ENCODE results near the gene NUMA1. TPM values are rescaled to one million over a fixed set of nuclear protein-coding genes. Genes with fewer than 3 reads are reported as not detected.

The NUMA1 gene
- total RNA-seq, 2 experiments from 2014 or later = 217 to 227 TPM

GRCh38 chr11:72114570-72114969 is 34.2 kb upstream of the NUMA1 start:
- Mint-ChIP-seq H3K36me3 (ENCODE audit: low read depth) (peaks cover 10% of the 10 kb centered on the region), H3K9me3 (peaks cover 3% of the 10 kb centered on the region), H3K27me3 (no peaks in the 10 kb centered on the region), H3K4me3 (no peak overlapping the region), H3K27ac (no peak overlapping the region), H3K4me1 (peaks cover 31% of the 10 kb centered on the region)
- no peak for DNase-seq
- CTCF ChIA-PET = interaction anchor here (0.7 to 1.8 kb wide), 3 partner anchors 8 to 75 kb away, joined by 3 to 5 read pairs (median 3); partner anchors contain the start of gene TOMT
- POLR2A ChIA-PET = no interaction called here

DNA sequence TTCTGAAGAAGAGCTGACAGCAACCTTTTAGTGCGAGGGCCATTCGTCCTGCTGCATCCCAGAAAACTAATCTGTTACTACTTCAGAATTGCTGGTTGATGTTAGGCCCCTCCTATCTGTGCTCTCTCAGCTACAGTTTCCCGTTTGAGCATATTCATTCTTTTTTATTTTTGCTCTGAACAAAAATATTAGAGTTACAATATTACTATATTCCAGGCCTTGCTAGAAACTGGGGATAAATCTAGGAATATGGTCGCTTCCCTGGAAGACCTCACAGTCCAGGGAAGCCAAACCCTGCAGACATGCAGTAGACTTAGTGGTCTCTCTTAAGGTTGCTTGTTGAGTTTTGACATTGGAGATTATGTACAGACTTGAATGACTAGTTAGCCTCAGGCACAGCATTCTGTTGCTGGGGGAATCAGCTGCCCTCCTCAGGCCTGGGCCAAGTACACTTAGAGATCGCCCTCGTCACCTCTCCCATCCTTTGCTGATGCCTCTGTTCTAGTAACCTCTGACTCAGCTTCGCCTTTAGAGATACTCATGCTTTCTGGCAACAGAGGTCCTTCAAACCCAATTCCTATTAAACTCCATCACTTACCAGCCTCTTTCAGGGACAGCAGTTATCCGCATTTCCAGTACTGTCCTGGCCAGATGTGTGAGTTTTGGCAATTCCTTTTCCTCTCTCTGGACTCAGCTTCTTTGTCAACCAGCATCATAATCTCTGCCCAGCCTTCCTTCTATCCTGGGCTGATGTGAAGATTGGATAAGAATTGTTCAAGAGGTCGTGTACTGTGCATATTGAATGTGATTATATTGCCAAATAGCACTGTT is 32.9 kb upstream of the NUMA1 start:
- peaks cover 10% of the 10 kb centered on the region for H3K36me3 Mint-ChIP-seq (ENCODE audit: low read depth)
- peaks cover 3% of the 10 kb centered on the region for H3K9me3 Mint-ChIP-seq
- DNase-seq = no peak
- peak overlapping the region; percentile 82 for H3K4me3 Mint-ChIP-seq
- peak overlapping the region; percentile 97 for H3K27ac Mint-ChIP-seq
- H3K27me3 Mint-ChIP-seq = no peaks in the 10 kb centered on the region
- ChIA-PET POLR2A (interaction anchor here (0.6 kb wide), 2 partner anchors 13 to 303 kb away, joined by 3 read pairs; no protein-coding TSS in a partner anchor), CTCF (interaction anchor here (0.7 to 1.4 kb wide), 4 partner anchors 11 to 88 kb away, joined by 3 to 5 read pairs (median 4); no protein-coding TSS in a partner anchor)
- peaks cover 25% of the 10 kb centered on the region for H3K4me1 Mint-ChIP-seq

DNA sequence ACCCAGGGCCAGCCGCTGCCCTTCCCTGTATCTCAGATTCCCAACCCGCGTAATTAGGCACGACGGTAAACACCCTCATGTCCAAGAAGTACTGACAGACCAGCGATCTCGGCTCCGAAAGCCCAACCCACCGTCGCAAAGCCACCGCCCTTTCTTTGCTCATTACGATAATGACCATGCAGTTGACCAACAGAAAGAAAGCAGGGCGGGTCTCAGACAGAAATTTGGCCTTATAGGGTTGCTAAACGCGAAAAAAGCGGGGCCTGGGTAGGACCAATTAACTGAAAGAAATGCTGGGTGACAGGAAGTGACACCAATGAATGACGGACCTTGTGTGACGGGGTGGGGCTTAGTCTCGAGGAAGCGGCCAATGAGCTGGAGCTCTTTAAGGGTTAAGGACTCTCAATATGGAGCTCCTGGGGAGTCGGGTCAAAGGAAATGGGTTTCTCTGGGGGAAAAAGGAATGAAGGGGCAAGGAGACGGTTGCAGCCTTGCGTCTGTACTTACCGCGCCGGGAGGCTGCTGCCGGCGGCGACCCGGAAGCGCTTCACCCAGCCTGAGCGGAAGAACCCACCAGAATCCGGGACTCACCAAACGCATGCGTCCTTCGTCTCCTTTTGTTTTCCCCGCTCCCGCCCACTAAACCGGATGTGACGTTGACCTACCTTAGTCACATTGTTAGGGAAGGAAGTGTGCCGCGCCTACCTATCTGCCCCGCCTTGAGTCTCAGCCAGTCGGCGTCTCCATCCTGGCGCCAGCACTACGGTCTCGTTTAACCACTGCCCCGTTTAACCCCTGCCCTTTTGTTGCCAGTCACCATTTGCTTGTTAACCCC is 32.0 kb upstream of the NUMA1 start, which contains the start of gene ANAPC15:
Gene ANAPC15 (minus strand): TSS at position 553 of the 835 bp plus-strand sequence. CDS start 1,419 bp downstream, outside the sequence.
- H3K27ac Mint-ChIP-seq = peak within 1 kb of the TSS; percentile 97
- peaks cover 10% of the 10 kb centered on the region for H3K36me3 Mint-ChIP-seq (ENCODE audit: low read depth)

DNA sequence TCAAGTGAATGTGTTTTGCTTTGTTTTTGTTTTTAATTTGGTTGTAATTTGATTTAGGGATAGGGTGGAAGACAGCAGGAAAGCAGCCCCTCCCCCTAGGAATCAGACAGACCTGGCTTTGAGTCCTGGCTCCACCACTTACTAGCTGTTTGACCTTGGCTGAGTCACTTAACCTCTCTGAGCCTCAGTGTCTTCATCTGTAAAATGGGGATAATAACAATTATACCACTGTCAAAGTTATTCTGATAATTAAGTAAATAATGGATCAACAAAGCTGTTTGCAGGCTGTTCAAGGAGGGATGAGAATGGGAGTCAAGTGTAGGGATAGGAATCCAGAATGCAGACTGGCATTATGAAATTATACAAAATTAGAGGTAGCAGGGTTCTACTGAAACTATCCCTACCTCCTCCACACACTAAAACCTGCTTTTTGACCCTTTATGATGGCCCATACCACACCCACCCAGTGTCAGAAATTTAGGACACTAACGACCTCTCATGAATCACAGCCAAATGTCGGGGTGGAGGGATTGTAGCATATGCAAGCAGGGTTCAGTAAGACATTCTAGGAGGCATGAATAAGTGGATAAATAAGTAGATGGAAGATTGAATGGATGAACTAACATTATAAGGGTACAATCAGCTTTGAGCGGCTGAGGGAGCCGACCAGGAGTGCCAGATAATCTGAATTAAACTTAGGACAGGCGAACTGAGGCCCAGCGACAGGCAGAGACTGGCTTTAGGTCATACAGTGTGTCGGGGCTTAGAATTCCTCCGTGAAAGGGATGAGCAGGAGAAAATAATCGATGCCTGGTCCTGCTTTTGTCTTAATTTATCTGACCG is 31.2 kb upstream of the NUMA1 start:
- DNase-seq = no peak
- peak overlapping the region; percentile 82 for H3K4me3 Mint-ChIP-seq
- ChIA-PET CTCF (interaction anchor here (0.6 to 2.7 kb wide), 6 partner anchors 9 to 86 kb away, joined by 3 to 7 read pairs (median 4); no protein-coding TSS in a partner anchor), POLR2A (interaction anchor here (0.8 kb wide), 1 partner anchor 74 kb away, joined by 4 read pairs; no protein-coding TSS in a partner anchor)
- H3K4me1 Mint-ChIP-seq = peaks cover 25% of the 10 kb centered on the region
- peaks cover 10% of the 10 kb centered on the region for H3K36me3 Mint-ChIP-seq (ENCODE audit: low read depth)
- peaks cover 3% of the 10 kb centered on the region for H3K9me3 Mint-ChIP-seq
- H3K27me3 Mint-ChIP-seq = no peaks in the 10 kb centered on the region
- peak overlapping the region; percentile 97 for H3K27ac Mint-ChIP-seq

More for the DNA sequence above, 32.0 kb upstream of the NUMA1 start, which contains the start of gene ANAPC15:
- Mint-ChIP-seq H3K4me3 (peak within 1 kb of the TSS; percentile 82), H3K4me1 (peaks cover 25% of the 10 kb centered on the region), H3K27me3 (no peaks in the 10 kb centered on the region), H3K9me3 (peaks cover 3% of the 10 kb centered on the region)
- peak; percentile 100 for DNase-seq
- POLR2A ChIA-PET = interaction anchor here (0.6 kb wide), 2 partner anchors 12 to 304 kb away, joined by 3 read pairs; no protein-coding TSS in a partner anchor
- CTCF ChIA-PET = interaction anchor here (0.7 to 1.4 kb wide), 5 partner anchors 10 to 87 kb away, joined by 3 to 5 read pairs (median 4); no protein-coding TSS in a partner anchor

GRCh38 chr11:72105888-72106287 is 25.5 kb upstream of the NUMA1 start, which contains the start of gene TOMT:
TSS of gene TOMT (plus strand) at chr11:72105924. CDS start at chr11:72105952, 28 bp downstream.
- POLR2A ChIA-PET = no interaction called here
- Mint-ChIP-seq H3K27me3 (no peaks in the 10 kb centered on the region), H3K4me3 (no peak within 1 kb of the TSS), H3K4me1 (peaks cover 35% of the 10 kb centered on the region), H3K9me3 (no peaks in the 10 kb centered on the region), H3K27ac (no peak within 1 kb of the TSS), H3K36me3 (ENCODE audit: low read depth) (peaks cover 32% of the 10 kb centered on the region)
- no peak for DNase-seq
- CTCF ChIA-PET = interaction anchor here (0.7 to 1.2 kb wide), 3 partner anchors 9 to 328 kb away, joined by 3 to 5 read pairs (median 4); partner anchors contain the start of gene CLPB

- H3K4me1 Mint-ChIP-seq = peaks cover 40% of the 10 kb centered on the region
- H3K27me3 Mint-ChIP-seq = no peaks in the 10 kb centered on the region
- POLR2A ChIA-PET = no interaction called here
- peaks cover 34% of the 10 kb centered on the region for H3K36me3 Mint-ChIP-seq (ENCODE audit: low read depth)
- H3K9me3 Mint-ChIP-seq = no peaks in the 10 kb centered on the region
- peak overlapping the region; percentile 86 for H3K4me3 Mint-ChIP-seq
- no peak for DNase-seq
- CTCF ChIA-PET = no interaction called here
- H3K27ac Mint-ChIP-seq = peak overlapping the region; percentile 90
Observed at GRCh38 chr11:72103754-72104167, 23.4 kb upstream of the NUMA1 start.

DNA sequence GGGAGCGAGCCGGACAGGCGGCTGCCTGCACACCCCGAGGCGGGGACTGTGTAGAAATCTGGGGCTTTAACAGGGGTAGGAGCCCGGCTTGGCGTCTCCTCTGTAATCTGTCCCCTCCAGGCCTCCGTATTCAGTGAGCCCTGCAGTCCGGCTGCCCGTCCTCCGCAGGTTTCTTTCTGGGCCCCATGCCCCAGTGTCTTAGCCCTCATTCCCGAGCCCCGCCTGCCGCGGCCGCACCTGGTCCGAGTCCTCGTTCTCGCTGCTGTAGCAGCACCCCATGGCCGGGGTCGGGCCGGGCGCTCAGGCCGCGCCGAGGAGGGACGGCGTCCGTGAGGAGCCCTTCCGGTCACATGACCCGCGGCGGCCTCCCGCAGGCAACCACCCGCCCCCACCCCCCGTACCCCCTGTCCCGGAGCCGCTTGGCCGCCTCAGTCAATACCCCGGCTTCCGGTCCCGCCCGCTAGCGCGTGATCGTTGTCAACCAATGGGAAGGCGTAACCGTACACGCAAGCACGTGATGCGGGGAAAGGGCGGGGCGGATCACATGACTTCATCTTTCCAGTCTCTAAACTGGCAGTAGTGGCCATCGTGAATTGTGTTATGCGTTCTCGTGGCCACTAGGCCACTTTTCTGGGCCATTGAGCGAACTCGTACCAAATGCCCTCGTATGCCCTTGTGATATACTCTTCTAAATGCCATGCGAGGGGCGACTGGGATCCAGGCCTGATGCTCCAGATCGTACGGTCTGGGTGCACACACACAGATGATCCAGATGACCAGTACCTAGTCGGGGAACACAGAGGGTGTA is 22.8 kb upstream of the NUMA1 start, which contains the start of gene LAMTOR1:
Gene LAMTOR1 (minus strand): TSS at position 352 of the 808 bp plus-strand sequence. CDS start 73 bp downstream, at position 279.
- peaks cover 40% of the 10 kb centered on the region for H3K4me1 Mint-ChIP-seq
- peak within 1 kb of the TSS; percentile 86 for H3K4me3 Mint-ChIP-seq
- DNase-seq = peak; percentile 99
- ChIA-PET POLR2A (no interaction called here), CTCF (interaction anchor here (1.4 to 2.6 kb wide), 3 partner anchors 8 to 12 kb away, joined by 4 to 17 read pairs (median 4); partner anchors contain the start of gene ANAPC15)
- no peaks in the 10 kb centered on the region for H3K27me3 Mint-ChIP-seq
- H3K9me3 Mint-ChIP-seq = no peaks in the 10 kb centered on the region
- H3K27ac Mint-ChIP-seq = peak within 1 kb of the TSS; percentile 90
- H3K36me3 Mint-ChIP-seq (ENCODE audit: low read depth) = peaks cover 39% of the 10 kb centered on the region

GRCh38 chr11:72102631-72102945 is 22.2 kb upstream of the NUMA1 start:
- Mint-ChIP-seq H3K4me3 (peak overlapping the region; percentile 86), H3K4me1 (peaks cover 41% of the 10 kb centered on the region), H3K9me3 (no peaks in the 10 kb centered on the region), H3K36me3 (ENCODE audit: low read depth) (peaks cover 45% of the 10 kb centered on the region), H3K27me3 (no peaks in the 10 kb centered on the region), H3K27ac (peak overlapping the region; percentile 90)
- DNase-seq = no peak
- ChIA-PET CTCF (interaction anchor here (1.4 to 2.6 kb wide), 5 partner anchors 9 to 26 kb away, joined by 4 to 17 read pairs (median 5); partner anchors contain the start of gene ANAPC15), POLR2A (no interaction called here)

- no peaks in the 10 kb centered on the region for H3K9me3 Mint-ChIP-seq
- H3K4me1 Mint-ChIP-seq = peaks cover 41% of the 10 kb centered on the region
- POLR2A ChIA-PET = no interaction called here
- peak overlapping the region; percentile 86 for H3K4me3 Mint-ChIP-seq
- no peaks in the 10 kb centered on the region for H3K27me3 Mint-ChIP-seq
- CTCF ChIA-PET = interaction anchor here (0.8 to 2.6 kb wide), 6 partner anchors 9 to 47 kb away, joined by 3 to 17 read pairs (median 4); partner anchors contain the start of gene ANAPC15
- peaks cover 48% of the 10 kb centered on the region for H3K36me3 Mint-ChIP-seq (ENCODE audit: low read depth)
- H3K27ac Mint-ChIP-seq = peak overlapping the region; percentile 90
- no peak for DNase-seq
Observed at GRCh38 chr11:72102162-72102561, 21.8 kb upstream of the NUMA1 start.

DNA sequence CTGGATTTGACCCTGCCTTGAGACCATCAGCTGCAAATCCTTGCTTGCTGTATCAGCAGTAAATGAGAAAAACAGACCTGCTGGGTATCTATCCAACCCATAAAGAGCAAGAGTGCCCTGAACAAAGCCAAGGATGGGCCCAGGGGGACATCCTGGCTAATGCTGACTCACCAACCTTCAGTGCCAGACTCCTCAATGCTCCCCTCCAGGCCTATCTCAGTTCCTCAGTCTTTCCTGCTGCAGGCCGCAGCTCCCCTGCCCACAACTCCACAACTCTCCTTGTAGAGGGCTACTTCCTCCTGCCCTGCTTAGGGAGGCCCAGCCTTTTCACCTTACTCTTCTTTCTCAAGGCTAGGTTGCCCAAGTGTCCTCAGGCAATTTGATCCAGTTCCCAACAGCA is 20.1 kb upstream of the NUMA1 start:
- peaks cover 41% of the 10 kb centered on the region for H3K4me1 Mint-ChIP-seq
- H3K4me3 Mint-ChIP-seq = no peak overlapping the region
- H3K27me3 Mint-ChIP-seq = no peaks in the 10 kb centered on the region
- H3K27ac Mint-ChIP-seq = peak overlapping the region; percentile 71
- H3K9me3 Mint-ChIP-seq = no peaks in the 10 kb centered on the region
- no peak for DNase-seq
- ChIA-PET POLR2A (interaction anchor here (0.6 kb wide), 1 partner anchor 13 kb away, joined by 3 read pairs; no protein-coding TSS in a partner anchor), CTCF (interaction anchor here (0.8 to 2.6 kb wide), 11 partner anchors 9 to 76 kb away, joined by 3 to 17 read pairs (median 4); no protein-coding TSS in a partner anchor)
- peaks cover 52% of the 10 kb centered on the region for H3K36me3 Mint-ChIP-seq (ENCODE audit: low read depth)

DNA sequence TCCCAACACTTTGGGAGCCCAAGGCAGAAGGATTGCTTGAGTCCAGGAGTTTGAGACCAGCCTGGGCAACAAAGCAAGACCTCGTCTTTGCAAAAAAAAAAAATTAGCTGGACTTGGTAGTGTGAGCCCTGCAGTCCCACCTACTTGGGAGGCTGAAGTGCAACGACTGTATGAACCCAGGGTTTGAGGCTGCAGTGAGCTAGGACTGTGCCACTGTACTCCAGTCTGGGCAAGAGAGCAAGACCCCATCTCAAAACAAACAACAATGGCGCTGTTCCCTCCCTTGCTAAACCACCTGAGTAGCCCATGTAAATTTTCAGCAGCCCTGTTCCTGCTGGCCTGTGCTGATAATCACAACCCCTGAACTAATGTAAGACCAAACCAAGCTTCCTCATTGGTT is 19.7 kb upstream of the NUMA1 start:
- ChIA-PET CTCF (interaction anchor here (0.8 to 1.6 kb wide), 6 partner anchors 9 to 75 kb away, joined by 3 to 7 read pairs (median 4); no protein-coding TSS in a partner anchor), POLR2A (no interaction called here)
- Mint-ChIP-seq H3K9me3 (no peaks in the 10 kb centered on the region), H3K4me1 (peaks cover 41% of the 10 kb centered on the region), H3K36me3 (ENCODE audit: low read depth) (peaks cover 52% of the 10 kb centered on the region), H3K27ac (peak overlapping the region; percentile 71), H3K27me3 (no peaks in the 10 kb centered on the region), H3K4me3 (no peak overlapping the region)
- DNase-seq = no peak
